ENCODE measurements around the gene PCNX2.

The PCNX2 gene

GRCh38 chr1:232982238-232982944 lies 313.1 kb downstream of the PCNX2 start:
- DNase-seq, result no peak

GRCh38 chr1:232980986-232981560 lies 314.5 kb downstream of the PCNX2 start:
- no peak for DNase-seq

- DNase-seq, result no peak
Measured at GRCh38 chr1:232980355-232980978, 315.1 kb downstream of the PCNX2 start.

- DNase-seq, result no peak
Measured at GRCh38 chr1:232979558-232979957, 316.0 kb downstream of the PCNX2 start.

GRCh38 chr1:232978815-232979214 lies 316.7 kb downstream of the PCNX2 start:
- no peak for DNase-seq

- DNase-seq, result no peak
Measured at GRCh38 chr1:232978091-232978634, 317.4 kb downstream of the PCNX2 start.

- DNase-seq, result no peak
Measured at GRCh38 chr1:232974971-232975370, 320.6 kb downstream of the PCNX2 start.

- no peak for DNase-seq
Measured at GRCh38 chr1:232973652-232974611, 321.6 kb downstream of the PCNX2 start.

GRCh38 chr1:232970508-232970907 lies 325.0 kb downstream of the PCNX2 start:
- no peak for DNase-seq

GRCh38 chr1:232969799-232970198 lies 325.7 kb downstream of the PCNX2 start:
- no peak for DNase-seq

GRCh38 chr1:232968965-232969364 lies 326.6 kb downstream of the PCNX2 start:
- DNase-seq, result no peak

GRCh38 chr1:232968391-232968790 lies 327.1 kb downstream of the PCNX2 start:
- DNase-seq, result no peak

GRCh38 chr1:232966663-232967062 lies 328.9 kb downstream of the PCNX2 start:
- no peak for DNase-seq

- no peak for DNase-seq
Measured at GRCh38 chr1:232965912-232966217, 329.7 kb downstream of the PCNX2 start.

GRCh38 chr1:232965124-232965911 lies 330.2 kb downstream of the PCNX2 start:
- DNase-seq, result no peak

- no peak for DNase-seq
Measured at GRCh38 chr1:232964601-232965000, 330.9 kb downstream of the PCNX2 start.

- no peak for DNase-seq
Measured at GRCh38 chr1:232962761-232963745, 332.5 kb downstream of the PCNX2 start.

GRCh38 chr1:232958067-232958466 lies 337.5 kb downstream of the PCNX2 start:
- DNase-seq, result no peak

- no peak for DNase-seq
Measured at GRCh38 chr1:232956081-232956480, 339.4 kb downstream of the PCNX2 start.

GRCh38 chr1:232954594-232955365 lies 340.7 kb downstream of the PCNX2 start:
- DNase-seq, result no peak

Data from eye (tissue), 1 donor.